HG03060 (cell line): ENCODE results near the gene ELFN2.

Source experiments
- ATAC-seq: cut with Tn5 transposase; IDR thresholded peaks from one replicate; pipeline ENCODE4 v1.9.1; 2021; ENCODE audit warnings: low read depth, moderate number of reproducible peaks; ENCODE audit not compliant: unreplicated experiment

ELFN2 gene

GRCh38 chr22:37455896-37456295 lies 28.6 kb upstream of the ELFN2 start:
- ATAC-seq, result no peak

GRCh38 chr22:37454857-37455686 lies 27.8 kb upstream of the ELFN2 start:
- no peak for ATAC-seq

- ATAC-seq, result no peak
Measured at GRCh38 chr22:37453696-37454095, 26.4 kb upstream of the ELFN2 start.

DNA sequence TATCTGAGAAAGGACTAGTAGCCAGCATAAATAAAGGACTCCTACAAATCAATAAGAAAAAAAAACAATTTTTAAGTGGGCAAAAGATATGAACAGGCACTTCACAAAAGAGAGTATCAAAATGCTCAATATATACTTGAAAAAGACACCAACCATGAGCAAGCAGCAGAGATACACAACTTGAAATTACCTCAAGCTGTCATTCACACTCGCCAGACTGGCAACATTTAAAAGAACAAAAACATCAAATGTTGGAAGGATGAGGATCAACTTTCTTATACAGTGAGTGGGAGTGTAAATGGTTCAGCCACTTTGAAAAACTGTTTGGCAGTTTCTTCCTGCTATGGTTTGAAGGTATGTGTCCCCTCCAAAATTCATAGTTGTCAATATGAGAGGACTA lies 23.9 kb upstream of the ELFN2 start:
- ATAC-seq, result no peak

GRCh38 chr22:37449331-37450001 lies 22.2 kb upstream of the ELFN2 start:
- ATAC-seq, result no peak

DNA sequence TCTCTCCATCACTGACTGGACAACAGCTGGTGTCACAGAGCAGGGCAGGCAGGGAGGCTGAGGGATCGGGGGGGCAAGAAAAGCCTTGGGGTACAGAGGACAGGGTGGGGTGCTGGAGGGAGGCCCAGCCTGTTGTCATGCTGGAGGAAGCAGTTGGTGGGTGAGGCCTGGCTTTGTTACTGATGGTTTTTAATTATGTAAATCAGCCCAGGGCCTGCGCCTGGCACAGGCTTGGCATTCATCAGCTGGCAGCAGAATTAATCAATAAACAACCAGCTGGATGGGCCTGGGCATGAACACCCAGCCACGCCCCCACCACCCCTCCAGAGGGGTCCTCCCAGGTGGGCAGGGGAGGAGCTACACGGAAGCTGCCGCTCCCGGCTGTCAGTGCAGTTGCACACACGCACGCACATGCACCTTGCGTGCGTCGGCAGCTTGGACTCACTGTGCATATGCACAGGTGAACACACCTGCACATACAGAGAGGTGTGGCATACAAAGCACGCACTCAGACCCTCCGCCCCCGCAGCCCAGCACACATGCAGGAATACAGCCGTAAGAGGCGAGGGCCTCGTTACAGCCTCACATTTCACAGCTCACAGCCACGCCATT lies 21.3 kb upstream of the ELFN2 start:
- ATAC-seq, result no peak

DNA sequence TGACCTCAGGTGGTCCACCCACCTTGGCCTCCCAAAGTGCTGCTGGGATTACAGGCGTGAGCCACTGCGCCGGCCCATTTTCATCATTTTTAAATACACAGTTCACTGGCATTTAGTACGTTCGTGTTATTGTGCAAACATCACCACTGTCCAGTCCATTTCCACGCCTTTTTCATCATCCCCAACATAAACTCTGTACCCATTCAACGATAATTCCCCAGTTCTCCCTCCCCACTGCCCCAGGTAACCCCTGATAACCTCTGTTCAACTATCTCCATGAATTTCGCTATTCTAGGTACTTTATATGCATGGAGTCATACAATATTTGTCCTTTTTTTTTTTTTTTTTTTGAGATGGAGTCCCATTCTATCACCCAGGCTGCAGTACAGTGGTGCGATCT lies 18.2 kb upstream of the ELFN2 start:
- no peak for ATAC-seq

- ATAC-seq, result no peak
Measured at GRCh38 chr22:37443977-37444376, 16.7 kb upstream of the ELFN2 start.

GRCh38 chr22:37443086-37443485 lies 15.8 kb upstream of the ELFN2 start:
- ATAC-seq, result no peak

DNA sequence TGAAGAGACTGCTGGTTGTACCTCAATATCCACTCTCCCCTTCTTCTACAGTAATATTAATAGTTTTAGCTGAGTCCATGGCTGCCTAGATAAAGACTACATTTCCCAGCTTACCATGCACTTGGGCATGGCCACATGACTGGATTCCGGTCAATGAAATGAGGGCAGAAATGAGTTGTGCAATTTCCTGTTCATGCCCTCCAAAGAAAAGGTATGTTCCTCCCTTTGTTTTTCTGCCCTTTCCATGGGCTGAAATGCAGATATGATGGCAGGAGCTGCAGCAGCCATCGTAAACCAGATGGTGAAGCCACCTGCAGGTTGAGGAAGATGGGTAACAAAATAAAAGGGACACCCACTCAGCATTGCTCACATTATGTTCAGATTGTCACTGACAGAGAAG lies 15.3 kb upstream of the ELFN2 start:
- ATAC-seq, result no peak

DNA sequence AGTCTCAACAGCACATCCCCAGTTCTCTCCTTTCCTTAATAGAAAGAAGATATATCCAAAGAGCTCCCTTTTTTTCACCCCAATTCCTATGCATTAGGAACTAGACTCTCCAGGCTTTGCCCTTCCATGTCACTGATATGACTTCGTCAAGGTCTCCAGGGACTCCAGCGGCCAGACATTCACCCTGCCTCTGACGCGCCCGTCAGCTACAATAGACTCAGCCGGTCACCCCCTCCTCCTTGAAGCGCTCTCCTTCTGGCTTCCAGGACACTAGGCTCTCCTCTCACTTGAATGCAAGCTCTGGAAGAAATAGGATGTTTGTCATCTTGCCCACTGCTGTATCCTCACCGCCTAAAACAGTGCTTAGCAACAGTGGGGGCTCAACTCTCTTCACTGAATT lies 14.9 kb upstream of the ELFN2 start:
- no peak for ATAC-seq

GRCh38 chr22:37440875-37441274 lies 13.6 kb upstream of the ELFN2 start:
- ATAC-seq, result no peak

- no peak for ATAC-seq
Measured at GRCh38 chr22:37439347-37439746, 12.1 kb upstream of the ELFN2 start.

DNA sequence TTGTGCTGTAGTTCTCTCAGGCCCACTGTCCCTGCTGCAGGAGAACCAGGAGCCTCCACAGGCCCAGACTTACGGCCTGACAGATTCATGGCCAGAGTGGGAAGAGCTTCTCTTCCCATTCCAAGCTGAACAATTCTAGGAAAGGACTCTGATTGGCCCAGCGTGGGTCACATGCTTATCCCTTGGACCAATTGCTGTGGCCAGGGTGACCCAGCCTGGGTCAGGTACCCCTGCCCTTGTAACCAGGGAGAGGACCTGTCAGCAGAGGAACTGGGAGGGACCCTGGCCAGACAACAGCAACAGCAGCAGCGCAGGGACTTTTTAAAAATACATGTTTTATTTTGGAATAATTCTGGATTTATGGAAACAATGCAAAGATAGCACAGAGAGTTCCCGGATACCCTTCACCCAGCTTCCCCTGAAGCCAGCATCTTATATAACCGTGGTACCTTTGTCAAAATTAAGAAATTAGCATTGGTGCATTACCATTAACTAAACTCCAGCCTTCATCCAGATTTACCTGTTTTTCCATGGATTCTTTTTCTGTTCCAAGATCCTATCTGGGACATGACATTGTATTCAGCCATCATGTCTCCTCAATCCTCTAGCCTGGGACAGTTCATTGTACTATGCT lies 8.8 kb upstream of the ELFN2 start:
- no peak for ATAC-seq

DNA sequence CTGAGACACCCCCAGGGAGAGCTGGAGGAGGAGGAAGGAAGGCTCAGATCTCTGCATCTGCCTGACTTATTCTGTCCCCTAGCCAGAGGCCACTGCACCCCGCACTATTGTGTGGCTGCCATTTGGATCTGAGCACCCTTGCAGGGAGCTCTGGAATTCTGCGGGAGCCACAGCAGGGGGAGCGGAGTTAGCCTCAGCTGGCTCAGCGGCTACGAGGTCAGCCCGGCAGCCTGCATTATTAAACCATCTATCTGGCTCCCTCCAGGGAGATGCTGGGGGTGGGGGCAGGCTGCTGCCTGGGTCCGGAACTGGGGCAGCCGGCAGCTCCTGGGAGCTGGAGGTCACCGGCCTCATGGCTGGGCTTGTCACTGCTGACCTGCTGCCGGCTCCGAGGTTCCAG lies 6.5 kb upstream of the ELFN2 start:
- ATAC-seq, result no peak

DNA sequence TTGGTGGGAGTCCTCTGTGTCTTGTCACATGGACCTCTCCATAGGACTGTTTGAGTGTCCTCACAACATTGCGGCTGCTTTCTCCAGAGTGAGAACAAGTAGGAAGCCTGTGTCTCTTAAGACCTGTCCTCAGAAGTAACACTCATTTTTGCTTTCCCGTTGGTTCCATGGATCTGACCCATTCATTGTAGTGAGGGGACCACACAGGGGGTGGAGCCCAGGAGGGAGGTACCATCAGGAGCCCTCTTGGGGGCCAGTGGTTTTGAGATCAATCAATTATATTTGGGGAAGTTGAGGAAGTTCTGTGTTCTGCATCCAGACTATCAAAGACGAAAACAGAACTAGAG lies 5.4 kb upstream of the ELFN2 start:
- no peak for ATAC-seq

DNA sequence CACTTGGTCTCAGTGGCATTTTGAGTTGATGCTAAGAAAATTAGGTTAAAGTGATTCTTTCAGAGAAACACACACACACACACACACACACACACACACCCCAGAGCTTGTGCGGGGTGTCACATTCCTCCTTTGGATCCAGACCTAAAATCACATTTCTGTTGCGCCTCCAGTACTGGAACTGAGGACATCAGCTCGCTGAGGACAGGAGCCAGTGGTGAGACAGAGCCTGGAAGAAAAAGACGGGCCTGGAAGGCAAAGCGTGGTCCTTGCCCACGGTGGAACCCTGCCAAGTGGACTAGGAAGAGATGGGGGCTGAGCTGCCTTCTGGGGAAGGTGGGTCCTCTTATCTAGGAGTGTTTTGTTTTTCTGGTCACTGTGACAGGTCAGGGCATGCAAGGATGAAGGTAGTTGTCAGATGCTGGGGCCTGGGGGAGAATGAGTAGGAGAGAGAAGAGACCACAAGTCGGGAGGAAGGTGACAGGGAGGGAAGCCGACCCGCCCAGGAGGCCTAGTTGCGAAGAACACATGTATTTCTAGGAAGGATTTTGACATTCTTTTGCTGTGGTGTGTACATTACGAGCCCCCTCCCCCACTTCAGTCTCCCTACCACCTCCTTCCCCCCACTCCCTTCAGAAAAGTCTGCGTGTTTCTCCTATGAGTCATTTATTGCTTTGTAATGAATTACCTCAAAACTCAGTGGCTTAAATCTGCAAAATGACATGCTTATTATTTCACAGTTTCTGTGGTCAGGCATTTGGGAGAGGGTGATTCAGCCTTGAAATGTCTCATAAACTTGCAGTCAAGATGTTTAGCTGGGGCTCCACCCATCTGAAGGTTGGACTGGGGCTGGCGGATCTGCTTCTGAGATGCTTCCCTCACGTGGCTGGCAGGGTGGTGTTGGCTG lies 4.8 kb upstream of the ELFN2 start:
- ATAC-seq, result no peak

- no peak for ATAC-seq
Measured at GRCh38 chr22:37431366-37431765, 4.1 kb upstream of the ELFN2 start.

DNA sequence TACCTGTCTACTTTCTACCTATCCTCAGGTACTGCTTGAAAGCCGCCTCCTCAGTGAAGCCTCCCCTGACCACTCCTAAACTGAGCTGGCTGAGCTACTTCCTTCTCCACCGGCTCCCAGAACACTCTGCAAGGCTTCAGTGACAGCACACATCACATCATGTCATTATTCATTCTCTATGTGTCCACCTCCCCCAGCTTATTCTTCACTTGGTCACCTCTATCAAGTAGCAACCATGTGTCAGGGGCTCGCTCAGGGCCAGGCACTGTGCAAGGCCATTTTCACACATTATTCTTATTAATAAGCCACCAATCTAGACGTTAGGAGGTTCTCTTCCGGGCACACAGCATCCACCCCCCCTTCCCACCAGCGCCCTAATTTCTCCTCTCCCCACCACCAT lies 3.7 kb upstream of the ELFN2 start:
- ATAC-seq, result no peak
